GM12801 (cell line): ENCODE results near the gene B4GALT6.

Experiments
- CTCF ChIP-seq: IDR thresholded peaks from one replicate; pipeline ENCODE4 v1.5.1; 2011; ENCODE audit warnings: control low read depth; ENCODE audit not compliant: insufficient read length; ENCODE audit errors: extremely low read depth

B4GALT6 gene

GRCh38 chr18:31667185-31667584, 17.2 kb downstream of the B4GALT6 start:
- TF ChIP-seq CTCF, result no peak

- no peak for TF ChIP-seq CTCF
Measured at GRCh38 chr18:31666055-31666454, 18.3 kb downstream of the B4GALT6 start.

- TF ChIP-seq CTCF, result no peak
Measured at GRCh38 chr18:31664101-31664500, 20.3 kb downstream of the B4GALT6 start.

GRCh38 chr18:31661965-31662364, 22.4 kb downstream of the B4GALT6 start:
- no peak for TF ChIP-seq CTCF

- no peak for TF ChIP-seq CTCF
Measured at GRCh38 chr18:31660763-31661162, 23.6 kb downstream of the B4GALT6 start.

- TF ChIP-seq CTCF, result no peak
Measured at GRCh38 chr18:31659576-31660177, 24.7 kb downstream of the B4GALT6 start.

- TF ChIP-seq CTCF, result no peak
Measured at GRCh38 chr18:31658670-31659575, 25.5 kb downstream of the B4GALT6 start.
